LNCAP (cell line): ENCODE measurements around the gene NUBP1.

ENCODE experiments used
- TF ChIP-seq, protein P1 (sequence below): fragments of 450-650 bp; IDR thresholded peaks from 2 replicates; pipeline ENCODE4 v1.5.1; 2017; ENCODE audit warnings: mild to moderate bottlenecking

The NUBP1 gene

DNA sequence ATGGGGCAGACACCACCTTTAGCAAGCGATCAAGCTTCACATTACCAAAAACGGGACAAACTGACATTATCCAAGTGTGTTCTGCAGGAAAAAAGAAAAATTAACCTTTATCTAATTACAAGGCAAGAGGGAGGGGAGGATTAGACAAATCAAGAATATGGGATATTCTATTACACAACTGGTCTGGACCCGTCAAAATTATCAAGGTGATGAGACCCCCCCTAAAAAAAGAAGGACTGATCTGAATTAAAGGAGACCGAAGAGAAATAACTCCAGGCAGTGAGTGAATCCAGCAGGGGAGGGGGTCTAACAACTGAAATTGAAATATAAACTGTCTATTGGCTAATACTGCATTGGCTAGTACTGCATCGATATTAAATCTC is 424 bp upstream of the NUBP1 start:
- TF ChIP-seq, protein P1, sequence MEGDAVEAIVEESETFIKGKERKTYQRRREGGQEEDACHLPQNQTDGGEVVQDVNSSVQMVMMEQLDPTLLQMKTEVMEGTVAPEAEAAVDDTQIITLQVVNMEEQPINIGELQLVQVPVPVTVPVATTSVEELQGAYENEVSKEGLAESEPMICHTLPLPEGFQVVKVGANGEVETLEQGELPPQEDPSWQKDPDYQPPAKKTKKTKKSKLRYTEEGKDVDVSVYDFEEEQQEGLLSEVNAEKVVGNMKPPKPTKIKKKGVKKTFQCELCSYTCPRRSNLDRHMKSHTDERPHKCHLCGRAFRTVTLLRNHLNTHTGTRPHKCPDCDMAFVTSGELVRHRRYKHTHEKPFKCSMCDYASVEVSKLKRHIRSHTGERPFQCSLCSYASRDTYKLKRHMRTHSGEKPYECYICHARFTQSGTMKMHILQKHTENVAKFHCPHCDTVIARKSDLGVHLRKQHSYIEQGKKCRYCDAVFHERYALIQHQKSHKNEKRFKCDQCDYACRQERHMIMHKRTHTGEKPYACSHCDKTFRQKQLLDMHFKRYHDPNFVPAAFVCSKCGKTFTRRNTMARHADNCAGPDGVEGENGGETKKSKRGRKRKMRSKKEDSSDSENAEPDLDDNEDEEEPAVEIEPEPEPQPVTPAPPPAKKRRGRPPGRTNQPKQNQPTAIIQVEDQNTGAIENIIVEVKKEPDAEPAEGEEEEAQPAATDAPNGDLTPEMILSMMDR = no peak

DNA sequence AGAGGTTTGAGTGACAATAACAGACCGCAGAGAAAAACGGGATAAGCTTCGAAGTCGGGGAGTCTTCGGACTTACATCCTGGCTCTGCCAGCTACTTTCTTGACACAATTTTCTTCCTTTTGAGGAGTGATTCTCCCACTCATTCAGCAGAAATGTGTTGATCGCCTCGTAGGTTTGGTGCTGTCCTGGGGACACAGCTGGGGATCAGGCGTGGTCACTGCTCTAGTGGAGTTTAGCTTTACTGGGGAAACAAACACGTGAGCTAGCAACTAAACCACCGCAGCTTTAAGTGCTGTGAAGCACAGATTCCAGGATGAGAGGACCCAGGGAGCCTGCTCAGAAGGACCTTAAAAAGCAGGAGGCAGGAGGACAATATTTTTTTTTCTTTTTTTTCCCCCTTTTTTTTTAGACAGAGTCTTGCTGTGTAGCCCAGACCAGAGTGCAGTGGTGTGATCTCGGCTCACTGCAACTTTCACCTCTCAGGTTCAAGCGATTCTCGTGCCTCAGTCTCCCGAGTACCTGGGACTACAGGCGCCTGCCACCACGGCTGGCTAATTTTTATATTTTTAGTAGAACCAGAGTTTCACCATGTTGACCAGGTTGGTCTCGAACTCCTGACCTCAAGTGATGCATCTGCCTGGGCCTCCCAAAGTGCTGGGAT is 858 bp downstream of the NUBP1 start:
- TF ChIP-seq, protein P1 = no peak

DNA sequence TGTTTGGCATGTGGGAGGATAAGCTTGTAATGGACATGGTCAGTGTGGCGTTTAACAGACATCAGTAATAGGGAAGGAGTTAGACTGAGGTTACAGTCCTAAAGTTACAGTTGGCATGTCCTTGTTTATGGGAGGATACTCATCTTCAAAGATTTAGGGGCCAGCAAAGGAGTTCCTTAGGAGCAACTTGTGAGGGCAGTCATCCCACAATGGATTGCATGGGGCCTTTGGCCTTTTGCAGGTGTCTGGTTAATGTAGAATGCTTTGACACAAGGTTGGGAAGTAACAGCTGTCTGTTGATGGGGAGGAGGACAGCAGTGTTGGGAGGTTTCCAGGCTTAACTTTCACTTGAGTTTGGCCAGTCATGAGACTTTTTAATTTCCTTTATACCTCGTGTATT is 2.2 kb downstream of the NUBP1 start:
- TF ChIP-seq, protein P1 = no peak

DNA sequence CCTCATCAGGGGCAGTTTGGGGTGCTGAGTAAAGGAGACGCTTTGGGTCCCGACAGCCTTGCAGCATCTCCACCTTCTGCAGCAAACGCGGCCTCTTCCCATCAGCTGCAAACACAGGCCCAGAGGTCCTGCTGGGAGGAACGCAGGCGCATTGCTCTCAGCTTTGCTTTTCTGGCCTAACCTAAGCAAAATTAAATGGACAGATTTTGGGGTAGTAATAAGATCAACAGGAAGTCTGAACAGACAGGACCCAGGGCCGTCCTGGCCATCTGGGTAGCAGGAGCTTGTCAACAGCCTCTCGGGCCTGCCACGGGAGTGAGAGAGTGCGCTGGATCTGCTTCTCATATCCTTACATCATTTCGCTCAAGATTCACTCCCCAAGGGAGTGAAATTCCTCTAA is 7.2 kb downstream of the NUBP1 start:
- TF ChIP-seq, protein P1 = no peak

DNA sequence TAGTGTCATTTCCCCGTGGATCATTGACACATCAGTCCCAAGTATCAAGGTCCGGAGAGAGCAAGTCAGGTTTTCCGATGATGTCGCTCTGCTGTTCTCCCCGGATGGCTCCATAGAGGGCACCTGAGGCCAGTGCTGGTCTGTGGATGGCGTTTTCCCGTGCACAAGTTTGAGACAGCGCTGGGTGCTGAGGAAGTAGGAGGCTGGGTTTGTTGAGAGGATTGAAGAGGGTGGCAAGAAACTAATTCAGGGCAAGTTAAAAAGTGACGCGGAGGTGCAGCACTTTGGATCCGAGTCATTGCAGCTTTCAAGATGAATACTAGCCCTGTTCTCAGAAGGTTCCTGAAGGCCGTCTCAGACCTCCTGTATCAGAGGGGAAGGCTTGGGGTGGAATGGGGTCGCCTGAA is 7.7 kb downstream of the NUBP1 start:
- TF ChIP-seq, protein P1 = no peak

DNA sequence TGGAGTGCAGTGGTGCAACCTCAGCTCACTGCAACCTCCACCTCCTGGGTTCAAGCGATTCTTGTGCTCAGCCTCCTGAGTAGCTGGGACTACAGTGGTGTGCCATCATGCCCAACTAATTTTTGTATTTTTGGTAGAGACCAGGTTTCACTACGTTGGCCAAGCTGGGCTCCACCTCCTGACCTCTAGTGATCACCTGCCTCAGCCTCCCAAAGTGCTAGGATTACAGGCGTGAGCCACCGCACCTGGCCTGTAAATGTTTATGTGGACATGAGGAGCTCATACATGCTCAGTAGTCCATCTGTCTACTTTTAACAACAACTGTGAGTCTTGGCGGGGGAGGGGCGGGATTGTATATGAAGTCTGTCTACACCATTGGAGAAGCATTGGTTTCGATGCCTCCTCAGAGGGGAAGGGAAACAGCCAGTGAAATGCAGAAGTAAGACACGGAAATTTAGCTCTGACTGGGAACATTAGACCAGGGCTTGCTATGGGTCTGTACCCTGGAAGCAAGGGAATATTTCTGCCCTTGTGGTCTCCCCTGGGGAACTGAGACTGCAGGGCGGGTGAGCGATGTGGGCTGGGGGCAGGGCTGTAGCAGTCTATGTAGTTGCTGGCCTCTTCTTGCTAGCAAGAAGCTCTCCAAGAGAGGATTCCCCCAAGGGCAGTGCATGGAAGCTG is 9.3 kb downstream of the NUBP1 start:
- TF ChIP-seq, protein P1 = no peak

DNA sequence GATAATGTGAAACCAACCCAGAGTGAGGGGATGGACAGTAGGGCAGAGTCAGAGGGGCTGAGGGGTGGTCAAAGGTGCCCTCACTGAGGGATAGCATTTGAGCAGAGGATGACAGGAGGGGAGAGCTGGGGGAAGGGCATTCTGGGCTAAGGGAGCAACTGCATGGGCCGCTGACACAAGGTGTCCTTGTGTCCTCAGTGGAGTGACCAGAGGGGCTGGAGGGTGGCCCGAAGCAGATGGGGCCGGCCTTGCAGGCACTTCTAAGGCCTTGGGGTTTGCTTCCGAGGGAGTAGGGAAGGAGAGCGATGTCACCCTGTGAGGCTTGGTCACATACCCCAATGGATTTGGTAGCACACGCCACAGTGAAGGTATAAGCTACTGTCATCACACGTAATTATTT is 10.0 kb downstream of the NUBP1 start:
- TF ChIP-seq, protein P1 = no peak

DNA sequence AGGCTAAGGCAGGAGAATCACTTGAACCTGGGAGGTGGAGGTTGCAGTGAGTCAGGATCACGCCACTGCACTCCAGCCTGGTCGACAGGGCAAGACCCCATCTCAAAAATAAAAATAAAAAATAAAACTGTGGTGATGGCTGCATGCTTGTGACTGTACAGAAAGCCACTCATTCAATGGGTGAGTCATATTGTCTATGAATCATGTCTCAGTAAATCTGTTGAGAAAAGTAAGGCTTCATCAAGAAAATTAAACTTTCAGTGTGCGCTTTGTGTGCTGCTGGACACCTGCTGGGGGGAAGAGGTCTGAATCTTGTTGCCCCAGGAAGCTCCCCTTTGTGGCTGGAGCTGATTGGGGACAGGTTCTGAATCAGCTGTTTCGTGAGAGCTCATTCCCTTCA is 11.3 kb downstream of the NUBP1 start:
- TF ChIP-seq, protein P1 = no peak
